Stimulated activated CD8-positive, alpha-beta memory T cell treated with anti-CD3 and anti-CD28 coated beads, Interleukin-4, amount 100 ng/mL, for 4 hours (primary cell): ENCODE results near the gene LRRC70.
"Not testable (repeated sequence)": the region's sequence is repeated elsewhere in the genome, so short reads cannot be mapped to it uniquely, and the experiment has no call there.

ENCODE experiments used
- DNase-seq, 2 donors: peaks; one replicate each; pipeline ENCODE4 v3.0.0-alpha.2; 2020; ENCODE audit warnings: low read depth in 2 of 2, low spot score in 1 of 2

LRRC70 gene

DNA sequence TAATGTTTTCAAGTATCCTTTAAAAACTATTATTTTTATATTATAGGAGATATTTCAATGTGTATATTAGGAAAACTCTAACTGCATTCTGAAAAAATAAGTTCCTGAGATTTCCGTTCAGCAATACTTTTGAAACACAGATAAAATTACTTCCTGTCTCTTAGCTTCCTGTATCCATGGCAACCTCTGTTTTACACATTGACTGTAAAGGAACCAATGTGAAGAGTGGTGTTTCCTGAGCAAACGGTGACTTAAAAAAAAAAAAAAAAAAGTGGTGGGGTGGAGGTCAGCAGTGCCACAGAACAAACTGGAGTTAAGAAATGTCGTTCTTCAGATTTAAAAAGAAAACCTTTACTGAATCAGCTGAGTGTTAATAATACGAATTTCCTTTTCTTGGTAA, at the start of gene LRRC70:
LRRC70 (plus strand) TSS at position 280 of the 400 bp plus-strand sequence. CDS start 620 bp downstream, outside the sequence.
- no peak for DNase-seq

DNA sequence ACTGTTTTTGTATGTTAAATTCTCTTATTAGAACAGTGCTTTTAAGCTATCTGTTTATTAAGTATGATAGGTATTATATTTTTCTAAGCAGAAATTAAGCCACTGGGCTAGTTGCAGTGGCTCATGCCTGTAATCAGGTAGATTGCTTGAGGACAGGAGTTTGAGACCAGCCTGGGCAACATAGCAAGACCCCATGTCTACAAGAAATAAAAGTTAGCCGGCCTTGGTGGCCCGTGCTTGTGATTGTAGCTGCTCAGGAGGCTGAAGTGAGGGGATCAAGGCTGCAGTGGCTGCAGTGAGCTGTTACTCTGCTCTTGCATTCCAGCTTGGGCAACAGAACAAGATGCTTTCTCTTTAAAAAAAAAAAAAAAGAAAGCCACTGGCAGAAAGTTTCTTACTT, 45.0 kb upstream of the LRRC70 start:
- no peak for DNase-seq

DNA sequence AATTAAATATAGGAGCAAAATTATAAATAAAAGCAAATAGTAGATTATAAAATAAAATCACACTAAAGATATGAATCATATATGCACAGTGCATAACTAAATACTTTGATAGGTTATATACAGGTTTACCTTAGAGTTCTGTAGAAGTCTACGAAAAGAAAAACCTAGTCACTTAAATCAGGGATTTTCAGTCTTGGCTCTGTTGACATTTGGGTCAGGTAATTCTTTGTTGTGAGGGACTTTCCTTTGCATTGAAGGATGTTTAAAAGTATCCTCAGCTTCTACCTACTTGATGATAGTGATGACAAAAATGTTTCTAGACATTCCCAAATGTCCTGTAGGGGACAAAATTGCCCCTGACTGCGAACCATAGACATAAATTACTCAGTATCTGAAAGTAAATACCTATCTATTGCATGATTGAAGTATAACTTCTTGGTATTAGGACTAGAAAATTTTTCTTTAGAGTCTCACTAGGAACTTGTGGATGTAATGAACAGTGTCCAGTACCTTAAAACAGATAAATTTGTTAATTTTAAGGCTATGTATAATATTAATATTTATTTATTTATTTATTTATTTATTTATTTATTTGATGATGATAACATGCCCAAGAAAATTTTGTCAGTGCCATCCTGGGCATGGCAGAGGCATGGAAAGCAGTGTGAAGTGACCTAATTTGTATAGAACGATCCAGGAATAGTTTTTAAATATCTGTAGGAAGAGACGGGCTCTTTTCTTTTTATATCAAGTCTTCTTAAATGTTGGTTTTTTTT, 44.0 kb upstream of the LRRC70 start:
- no peak for DNase-seq

DNA sequence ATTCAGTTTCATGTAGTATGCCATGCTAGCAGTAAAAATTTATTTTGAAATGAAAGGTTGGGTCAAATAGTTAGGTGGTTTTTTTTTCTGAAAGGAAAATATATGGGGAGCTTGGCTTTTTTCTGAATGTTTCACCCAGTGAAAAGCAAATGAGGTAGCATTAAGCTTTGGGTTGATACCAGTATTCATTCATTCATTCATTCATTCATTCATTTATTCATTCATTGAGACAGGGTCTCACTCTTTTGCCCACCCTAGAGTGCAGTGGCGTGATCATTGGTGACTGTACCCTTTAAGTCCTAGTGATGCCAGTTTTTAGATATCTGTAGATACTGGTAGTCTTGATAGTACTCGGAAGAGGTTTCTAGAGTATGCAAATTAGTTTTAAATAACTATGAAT, 42.4 kb upstream of the LRRC70 start:
- no peak for DNase-seq

DNA sequence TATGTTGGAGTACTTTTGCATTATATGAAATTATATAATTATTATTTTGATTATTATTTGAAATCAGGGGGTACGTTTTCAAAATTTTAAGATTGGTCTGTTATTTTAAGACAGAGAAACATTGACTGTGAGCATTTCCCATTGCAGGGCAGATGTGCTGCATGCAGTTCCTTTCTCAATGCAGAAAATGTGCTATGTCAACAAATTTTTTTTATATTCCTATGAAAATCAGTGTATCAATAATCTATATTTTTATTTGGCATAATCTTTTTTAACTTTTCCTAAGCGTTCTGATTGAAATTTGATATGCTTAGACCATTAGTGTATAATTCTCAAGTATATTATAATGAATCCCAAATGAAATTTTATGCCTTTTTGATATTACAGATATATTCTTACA, 41.8 kb upstream of the LRRC70 start:
- DNase-seq, result no peak

DNA sequence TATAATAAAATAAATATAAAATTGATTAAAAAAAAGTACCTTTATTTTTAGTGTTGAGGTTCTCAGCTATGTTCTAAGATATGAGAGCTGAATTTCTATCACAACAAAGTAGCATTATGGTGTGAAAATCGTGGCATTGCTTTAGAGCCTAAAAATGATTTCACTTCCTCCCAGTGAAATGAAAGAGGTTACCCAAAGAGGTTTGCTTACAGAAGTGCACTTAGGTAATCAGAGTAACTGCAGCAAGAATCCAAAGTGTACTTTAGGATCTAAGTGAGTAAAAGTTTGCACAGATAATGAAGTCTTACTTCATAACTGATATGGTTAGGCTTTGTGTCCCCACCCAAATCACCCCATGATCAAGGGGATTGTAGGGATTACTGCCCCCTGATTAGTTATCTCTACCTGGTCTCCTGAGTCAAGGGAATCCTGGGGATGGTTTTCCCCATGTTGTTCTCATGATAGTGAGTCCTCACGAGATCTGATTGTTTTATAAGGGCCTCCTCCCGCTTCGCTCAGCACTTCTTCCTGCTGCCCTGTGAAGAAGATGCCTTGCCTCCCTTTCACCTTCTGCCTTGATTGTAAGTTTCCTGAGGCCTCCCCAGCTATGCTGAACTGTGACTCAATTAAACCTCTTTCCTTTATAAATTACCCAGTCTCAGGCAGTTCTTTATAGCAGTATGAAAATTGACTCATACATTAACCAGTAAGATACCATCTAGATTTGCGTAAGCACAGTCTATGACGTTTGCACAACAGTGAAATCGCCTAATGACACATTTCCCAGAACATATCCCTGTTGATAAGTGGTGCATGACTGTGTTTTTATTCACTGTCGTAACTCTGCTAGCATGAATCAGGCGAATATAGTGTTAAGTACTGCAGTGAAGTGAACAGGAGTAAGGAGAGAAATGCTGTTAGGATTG, 40.3 kb upstream of the LRRC70 start:
- no peak for DNase-seq

DNA sequence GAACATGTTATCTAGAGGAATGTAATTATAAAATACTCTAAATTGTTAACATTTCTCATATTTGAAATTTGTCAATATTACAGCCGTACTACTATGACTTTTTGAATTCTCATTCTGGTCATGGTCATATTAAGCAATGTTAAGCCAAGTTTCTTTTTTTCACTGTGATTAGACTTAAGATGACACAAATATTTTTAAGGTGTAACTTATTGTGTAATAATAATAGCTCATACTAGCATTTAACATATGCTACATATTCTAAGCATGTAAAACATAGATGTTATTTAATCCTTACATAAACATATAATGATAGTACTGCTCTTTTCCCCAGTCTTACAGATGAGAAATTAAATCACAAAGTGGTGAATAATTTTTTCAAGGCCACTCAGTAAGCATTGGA, 35.9 kb upstream of the LRRC70 start:
- DNase-seq, result no peak

- no peak for DNase-seq
These were observed 30.5 kb upstream of the LRRC70 start for GRCh38 chr5:62547945-62548630.

- DNase-seq, result no peak
These were observed 28.5 kb upstream of the LRRC70 start for GRCh38 chr5:62550103-62550502.

DNA sequence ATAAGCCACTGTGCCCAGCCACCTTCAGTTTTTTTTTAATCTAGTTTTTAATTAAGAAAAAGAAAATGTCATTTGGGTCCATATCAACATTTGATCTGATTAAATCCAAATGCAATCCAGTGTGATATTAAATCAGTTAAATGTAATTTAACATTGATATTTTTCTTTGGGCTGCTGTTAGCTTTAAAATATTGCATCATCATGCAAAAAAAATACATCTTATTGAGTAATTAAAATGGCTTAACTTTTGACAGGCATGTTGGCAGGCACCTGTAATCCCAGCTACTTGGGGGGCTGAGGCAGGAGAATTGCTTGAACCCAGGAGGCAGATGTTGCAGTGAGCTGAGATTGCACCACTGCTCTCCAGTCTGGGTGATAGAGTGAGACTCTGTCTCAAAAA, 22.7 kb upstream of the LRRC70 start:
- DNase-seq, result no peak

GRCh38 chr5:62558941-62559340, 19.7 kb upstream of the LRRC70 start:
- DNase-seq, result no peak

- DNase-seq, result no peak
These were observed 17.8 kb upstream of the LRRC70 start for GRCh38 chr5:62560786-62561185.

- no peak for DNase-seq
These were observed 16.7 kb upstream of the LRRC70 start for GRCh38 chr5:62561896-62562295.

GRCh38 chr5:62562867-62563266, 15.8 kb upstream of the LRRC70 start:
- DNase-seq, result no peak

DNA sequence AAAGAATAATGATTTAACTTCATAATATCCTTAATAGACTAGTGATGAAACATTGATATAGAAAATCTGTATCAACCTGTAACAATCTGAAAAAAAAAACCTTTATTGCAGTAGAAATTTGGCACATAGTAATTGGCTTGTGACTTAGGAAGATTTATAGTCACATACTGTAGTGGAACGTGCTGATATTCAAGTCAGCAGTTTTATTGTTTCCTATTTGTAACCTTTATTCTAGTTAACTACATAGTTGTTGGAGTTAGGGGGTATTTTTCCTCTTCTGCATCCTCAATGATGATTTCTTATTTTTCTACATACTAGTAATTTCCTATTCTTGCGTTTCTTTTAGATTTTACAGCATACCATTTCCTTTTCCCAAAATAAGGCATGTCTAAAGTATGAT, 14.5 kb upstream of the LRRC70 start:
- DNase-seq, result no peak

- DNase-seq, result not testable (repeated sequence)
These were observed 12.9 kb upstream of the LRRC70 start for GRCh38 chr5:62565740-62566139.

DNA sequence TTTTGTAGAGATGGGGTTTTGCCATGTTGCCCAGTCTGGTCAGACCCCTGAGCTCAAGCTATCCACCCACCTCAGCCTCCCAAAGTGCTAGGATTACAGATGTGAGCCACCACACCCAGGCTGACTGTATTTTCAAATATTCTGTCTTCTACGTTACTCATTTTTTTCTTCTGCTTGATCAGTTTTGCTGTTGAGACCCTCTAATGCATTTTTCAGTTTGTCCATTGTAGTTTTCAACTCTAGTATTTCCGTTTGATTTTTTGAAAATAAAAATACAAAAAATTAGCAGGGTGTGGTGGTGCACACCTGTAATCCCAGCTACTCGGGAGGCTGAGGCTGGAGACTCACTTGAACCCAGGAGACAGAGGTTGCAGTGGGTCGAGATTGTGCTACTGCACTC, 10.5 kb upstream of the LRRC70 start:
- no peak for DNase-seq

- DNase-seq, result no peak
These were observed 9.7 kb upstream of the LRRC70 start for GRCh38 chr5:62568800-62569432.

GRCh38 chr5:62569470-62569869, 9.1 kb upstream of the LRRC70 start:
- no peak for DNase-seq

GRCh38 chr5:62572918-62573514, 5.6 kb upstream of the LRRC70 start:
- no peak for DNase-seq

- no peak for DNase-seq
These were observed 4.0 kb upstream of the LRRC70 start for GRCh38 chr5:62574599-62574998.
